Amygdala (tissue), 56 donors: Measurements from ENCODE around the gene CAMSAP3.

Experiments used
- DNase-seq, 56 donors: peaks; one replicate each; lab custom pipeline; 2025; lab: John Stamatoyannopoulos, UW

The CAMSAP3 gene

GRCh38 chr19:7610491-7611240 is 15.0 kb downstream of the CAMSAP3 start:
- DNase-seq: no peak

- no peak for DNase-seq
Measured at GRCh38 chr19:7611541-7612279, 16.0 kb downstream of the CAMSAP3 start.

DNA sequence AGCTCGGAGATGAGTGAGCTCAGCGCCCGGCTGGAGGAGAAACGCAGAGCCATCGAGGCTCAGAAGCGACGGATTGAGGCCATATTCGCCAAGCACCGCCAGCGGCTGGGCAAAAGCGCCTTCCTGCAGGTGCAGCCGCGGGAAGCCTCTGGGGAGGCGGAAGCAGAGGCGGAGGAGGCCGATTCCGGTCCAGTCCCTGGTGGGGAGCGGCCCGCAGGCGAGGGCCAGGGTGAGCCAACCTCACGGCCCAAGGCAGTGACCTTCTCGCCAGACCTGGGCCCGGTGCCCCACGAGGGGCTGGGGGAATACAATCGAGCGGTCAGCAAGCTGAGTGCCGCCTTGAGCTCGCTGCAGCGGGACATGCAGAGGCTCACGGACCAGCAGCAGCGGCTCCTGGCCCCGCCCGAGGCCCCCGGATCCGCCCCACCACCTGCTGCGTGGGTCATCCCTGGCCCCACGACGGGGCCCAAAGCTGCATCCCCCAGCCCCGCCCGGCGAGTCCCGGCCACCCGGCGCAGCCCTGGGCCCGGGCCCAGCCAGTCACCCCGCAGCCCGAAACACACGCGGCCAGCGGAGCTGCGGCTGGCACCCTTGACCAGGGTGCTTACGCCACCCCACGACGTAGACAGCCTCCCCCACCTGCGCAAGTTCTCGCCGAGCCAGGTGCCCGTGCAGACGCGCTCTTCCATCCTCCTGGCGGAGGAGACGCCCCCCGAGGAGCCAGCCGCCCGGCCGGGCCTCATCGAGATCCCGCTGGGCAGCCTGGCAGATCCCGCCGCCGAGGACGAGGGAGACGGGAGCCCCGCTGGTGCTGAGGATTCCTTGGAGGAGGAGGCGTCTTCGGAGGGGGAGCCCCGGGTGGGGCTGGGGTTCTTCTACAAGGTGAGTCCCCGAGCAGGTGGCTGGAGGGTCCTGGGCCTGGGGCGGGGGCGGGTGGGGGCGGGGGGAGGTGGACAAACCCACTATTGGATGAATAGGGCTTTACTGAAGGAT is 16.9 kb downstream of the CAMSAP3 start:
- DNase-seq: no peak

DNA sequence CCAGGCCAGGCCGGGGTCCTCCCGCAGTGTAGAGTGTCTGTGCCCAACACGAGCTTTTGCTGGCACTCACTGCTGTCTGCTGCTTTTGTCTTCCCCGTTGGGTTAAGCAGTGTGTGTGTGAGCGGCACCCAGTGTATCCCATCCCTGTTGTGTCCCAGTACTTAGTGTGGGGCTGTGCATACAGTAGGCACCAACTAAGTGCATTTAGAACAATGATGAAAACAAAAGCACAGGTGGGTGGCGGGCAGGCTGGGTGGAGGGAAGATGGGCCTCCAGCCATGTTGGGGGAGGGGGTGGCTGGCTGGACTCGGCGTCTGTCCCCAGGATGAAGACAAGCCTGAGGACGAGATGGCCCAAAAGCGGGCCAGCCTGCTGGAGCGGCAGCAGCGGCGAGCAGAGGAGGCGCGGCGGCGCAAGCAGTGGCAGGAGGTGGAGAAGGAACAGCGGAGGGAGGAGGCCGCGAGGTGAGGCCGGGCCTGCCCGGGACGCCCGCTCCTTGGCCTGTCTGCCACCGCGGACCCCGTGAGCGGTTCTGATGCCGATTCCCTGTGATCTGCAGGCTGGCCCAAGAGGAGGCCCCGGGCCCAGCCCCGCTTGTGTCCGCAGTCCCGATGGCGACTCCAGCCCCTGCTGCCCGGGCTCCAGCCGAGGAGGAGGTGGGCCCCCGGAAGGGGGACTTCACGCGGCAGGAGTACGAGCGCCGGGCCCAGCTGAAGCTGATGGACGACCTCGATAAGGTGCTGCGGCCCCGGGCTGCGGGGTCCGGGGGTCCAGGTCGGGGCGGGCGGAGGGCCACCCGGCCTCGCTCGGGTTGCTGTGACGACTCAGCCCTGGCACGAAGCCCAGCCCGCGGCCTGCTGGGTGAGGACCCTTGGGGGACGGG is 19.4 kb downstream of the CAMSAP3 start:
- DNase-seq: no peak

GRCh38 chr19:7617172-7617571 is 21.5 kb downstream of the CAMSAP3 start:
- no peak for DNase-seq

DNA sequence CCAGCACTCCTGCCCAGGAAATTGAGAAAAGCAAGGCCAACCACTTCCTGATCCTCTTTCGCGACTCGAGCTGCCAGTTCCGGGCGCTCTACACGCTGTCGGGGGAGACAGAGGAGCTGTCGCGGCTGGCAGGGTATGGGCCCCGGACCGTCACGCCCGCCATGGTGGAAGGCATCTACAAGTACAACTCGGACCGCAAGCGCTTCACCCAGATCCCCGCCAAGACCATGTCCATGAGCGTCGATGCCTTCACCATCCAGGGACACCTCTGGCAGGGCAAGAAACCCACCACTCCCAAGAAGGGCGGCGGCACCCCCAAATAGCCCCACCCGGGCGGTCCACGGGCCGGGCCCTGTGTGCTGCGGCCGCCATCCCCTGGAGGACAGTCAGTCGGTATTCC is 22.1 kb downstream of the CAMSAP3 start:
- DNase-seq: no peak

DNA sequence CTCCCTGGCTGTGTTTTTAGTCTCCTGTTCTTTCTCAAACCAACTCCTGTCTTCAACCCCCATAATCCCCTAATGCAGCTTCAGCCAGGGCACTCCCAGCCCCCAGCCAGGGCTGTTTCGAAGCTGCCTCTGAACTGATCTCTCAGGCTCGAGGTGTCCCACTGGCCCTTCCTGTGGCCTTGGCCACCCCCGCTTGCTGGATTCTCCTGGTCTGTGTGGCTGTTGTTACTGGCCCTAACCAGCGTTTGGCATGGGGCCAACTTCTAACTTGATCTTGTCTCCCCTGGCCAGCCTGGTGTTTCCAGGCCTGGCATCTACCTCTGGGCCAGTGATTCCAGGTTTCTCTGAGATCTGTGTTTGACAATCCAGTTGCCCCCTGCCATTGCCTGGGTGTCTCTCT is 22.7 kb downstream of the CAMSAP3 start:
- DNase-seq: peak in 2 of 56 donors; percentile 20 to 31

DNA sequence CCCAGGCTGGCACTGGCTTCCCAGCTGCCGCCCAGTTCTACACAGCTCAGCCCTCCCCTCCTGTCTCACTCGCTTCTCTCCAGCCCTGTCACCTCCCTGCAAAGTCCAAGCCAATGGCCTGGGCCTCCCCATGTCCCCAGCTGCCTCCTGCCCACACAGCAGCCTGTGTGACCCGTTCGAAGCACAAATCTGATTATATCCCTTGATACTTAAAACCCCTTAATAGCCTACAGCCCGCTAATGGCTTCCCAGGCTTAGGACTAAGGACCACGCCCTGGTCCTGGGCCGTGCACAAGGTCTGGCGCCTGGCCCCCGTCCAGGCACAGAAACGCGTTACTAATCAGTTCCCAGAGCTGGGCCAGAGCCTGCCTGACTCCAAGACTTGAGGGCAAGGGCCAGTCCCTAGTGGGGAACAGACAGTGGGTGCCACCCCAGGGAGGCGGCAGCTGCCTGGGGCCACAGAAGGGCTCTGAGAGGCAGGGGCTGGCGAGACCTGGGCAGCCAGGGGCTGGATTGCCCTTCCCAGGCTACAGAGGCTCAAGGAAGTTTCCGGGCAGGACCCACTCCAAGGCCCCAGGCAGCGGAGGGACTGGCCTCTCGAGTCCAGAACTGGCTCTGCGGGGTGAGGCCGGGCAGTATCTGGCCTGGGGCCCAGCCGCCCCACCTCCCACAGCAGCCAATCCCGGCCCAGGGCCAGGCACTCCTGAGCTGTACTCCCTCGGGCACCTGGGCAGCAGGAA is 23.3 kb downstream of the CAMSAP3 start:
- DNase-seq: peak in 13 of 56 donors; percentile 9 to 49 (median 21)

GRCh38 chr19:7619671-7620441 is 24.2 kb downstream of the CAMSAP3 start:
- no peak for DNase-seq

GRCh38 chr19:7620442-7621412 is 25.1 kb downstream of the CAMSAP3 start:
- DNase-seq: no peak

- no peak for DNase-seq
Measured at GRCh38 chr19:7622933-7623685, 27.4 kb downstream of the CAMSAP3 start.

DNA sequence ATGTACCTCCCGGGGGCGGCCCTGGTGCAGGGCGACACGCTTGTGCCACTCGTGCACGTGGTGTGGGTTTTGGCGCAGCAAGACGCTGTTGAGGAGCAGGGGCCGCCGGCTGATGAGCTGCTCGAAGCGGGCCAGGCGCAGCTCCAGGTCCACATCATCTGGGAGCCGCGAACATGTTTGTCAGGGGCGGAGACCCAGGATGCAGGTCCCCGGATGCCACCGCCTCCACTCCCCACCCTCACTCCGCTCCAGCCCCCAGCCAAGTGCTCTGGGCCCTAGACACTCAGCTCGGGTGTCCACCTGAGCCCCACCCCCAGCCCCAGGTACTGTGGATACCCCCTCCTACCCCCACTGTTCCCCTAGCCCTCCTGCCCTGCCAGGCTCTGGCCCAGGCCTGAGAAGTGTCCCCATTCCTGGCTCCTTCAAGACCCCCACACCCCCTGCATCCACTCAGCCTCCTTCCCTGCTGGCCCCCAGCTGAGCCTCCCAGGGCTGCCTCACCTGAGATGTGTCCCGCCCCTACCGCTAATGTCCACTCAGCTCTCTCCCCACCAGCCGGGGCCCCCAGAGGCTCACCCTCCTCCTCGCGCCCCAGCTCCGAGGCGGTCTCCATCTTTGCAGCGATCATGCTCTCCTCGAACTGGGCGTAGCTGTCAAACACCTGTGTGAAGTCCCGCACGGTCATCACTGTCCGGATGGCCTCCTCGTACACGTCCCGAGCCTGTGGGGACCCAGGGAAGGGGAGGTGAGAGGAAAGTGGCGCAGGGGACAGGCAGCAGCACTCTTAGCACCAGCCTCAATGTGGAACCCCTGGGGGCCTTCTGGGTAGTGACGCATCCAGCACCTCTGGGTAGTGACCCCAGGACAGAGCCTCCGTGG is 28.3 kb downstream of the CAMSAP3 start:
- no peak for DNase-seq

DNA sequence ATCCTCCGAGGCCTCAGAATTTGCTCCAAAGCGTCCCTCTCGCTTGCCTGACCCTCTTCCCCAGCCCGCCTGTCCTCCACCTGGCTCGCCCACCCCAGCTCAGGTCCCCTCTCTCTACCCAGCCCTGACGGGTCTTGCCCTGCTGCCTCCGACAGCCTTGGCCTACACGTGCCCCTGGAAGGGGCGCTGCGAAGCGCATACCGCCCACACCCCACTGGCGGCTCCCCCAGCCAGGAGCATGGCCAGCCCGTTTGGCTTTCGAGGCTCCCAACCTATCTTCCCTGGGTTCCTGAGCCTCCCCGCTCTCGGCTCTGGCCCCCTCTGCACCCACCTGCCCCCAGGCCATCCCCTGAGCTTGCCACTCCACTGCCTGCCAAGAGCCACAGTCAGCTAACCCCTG is 29.1 kb downstream of the CAMSAP3 start:
- no peak for DNase-seq

GRCh38 chr19:7625763-7626372 is 30.2 kb downstream of the CAMSAP3 start:
- no peak for DNase-seq

DNA sequence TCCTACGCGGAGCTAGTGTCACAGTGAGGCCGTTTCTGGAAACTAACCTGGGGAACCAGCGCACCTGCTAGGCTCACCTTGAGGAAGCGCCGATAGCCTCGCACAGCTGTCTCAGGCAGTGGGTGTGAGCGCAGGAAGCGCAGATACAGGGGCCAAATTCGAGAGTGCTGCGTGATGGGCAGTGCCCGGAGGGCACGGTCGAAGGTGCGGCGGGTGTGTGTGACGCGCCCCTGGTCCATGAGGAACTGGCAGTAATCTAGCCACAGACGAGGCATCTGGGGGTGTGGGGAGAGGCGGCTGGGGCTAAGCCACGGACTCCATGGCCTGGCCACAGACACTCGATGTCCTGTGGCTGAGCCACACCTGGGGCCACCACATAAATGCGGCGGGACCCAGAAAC is 31.5 kb downstream of the CAMSAP3 start:
- DNase-seq: no peak
